Activated CD4-positive, alpha-beta T cell treated with anti-CD3 and anti-CD28 coated beads, Interleukin-2, amount 50 U/mL, for 16 hours (primary cell): ENCODE data around the gene ZNF830.
"Not testable (repeated sequence)": the region's sequence is repeated elsewhere in the genome, so short reads cannot be mapped to it uniquely, and the experiment has no call there.

ENCODE experiments used
- DNase-seq: peaks from one replicate; pipeline ENCODE4 v3.0.0-alpha.2; 2020

The ZNF830 gene

DNA sequence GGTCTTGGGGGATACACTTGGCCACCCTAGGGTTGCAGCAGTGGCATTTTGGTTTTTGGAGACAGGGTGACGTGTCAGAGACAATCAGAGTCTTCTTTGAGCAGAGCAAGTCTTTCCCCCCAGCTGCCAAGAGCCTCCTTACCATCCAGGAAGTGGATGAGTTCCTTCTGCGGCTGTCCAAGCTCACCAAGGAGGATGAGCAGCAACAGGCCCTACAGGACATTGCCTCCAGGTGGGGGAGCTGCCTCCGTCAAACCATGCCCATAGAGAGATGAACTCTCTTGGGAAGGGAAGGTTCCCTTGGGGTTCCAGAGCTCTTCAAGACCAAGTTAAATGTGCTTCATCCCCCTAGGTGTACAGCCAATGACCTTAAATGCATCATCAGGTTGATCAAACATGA, 30.3 kb downstream of the ZNF830 start:
- no peak for DNase-seq

- no peak for DNase-seq
These were observed 31.7 kb downstream of the ZNF830 start for GRCh38 chr17:34993031-34993430.

DNA sequence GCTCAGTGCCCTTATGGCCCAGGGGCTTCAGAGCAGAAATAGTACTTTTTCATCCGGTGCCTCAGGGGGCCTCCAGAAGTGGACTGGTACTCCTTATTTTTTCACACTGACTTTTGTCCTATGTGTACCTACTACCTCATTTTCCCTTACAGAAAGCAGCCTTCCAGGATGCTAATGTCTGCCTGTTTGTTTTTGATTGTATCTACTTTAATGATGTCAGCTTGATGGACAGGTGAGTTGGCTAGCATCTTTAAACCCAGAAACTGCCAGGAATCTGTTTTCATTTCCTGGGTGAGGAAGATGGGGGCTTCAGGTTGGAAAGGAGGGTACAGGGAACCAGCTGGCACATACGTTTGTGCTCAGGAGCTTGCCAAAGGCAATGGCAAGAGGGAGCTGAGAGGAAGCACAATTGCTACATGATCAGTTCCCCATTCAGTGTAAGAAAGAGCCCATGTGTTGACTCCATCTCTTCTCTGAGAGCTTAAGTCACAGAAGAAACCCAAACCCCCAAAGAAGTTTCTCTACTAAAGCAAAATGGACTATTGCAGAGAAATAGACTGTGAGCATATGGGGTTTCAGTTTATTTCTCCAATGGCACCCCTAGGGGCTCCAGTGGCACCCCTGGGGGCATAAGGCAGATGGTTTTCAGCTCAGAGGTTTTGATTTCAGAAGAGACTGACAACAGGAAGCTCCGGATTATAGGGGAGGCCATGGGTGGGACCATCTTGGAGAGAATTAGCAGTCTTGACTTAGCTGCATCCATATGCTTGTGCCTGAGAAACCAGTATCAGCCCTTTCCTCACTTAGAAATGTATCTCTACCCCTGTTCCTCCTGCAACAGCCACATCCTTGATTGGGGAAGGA, 35.3 kb downstream of the ZNF830 start:
- DNase-seq: no peak

GRCh38 chr17:34997355-34997862, 36.1 kb downstream of the ZNF830 start:
- DNase-seq: no peak

DNA sequence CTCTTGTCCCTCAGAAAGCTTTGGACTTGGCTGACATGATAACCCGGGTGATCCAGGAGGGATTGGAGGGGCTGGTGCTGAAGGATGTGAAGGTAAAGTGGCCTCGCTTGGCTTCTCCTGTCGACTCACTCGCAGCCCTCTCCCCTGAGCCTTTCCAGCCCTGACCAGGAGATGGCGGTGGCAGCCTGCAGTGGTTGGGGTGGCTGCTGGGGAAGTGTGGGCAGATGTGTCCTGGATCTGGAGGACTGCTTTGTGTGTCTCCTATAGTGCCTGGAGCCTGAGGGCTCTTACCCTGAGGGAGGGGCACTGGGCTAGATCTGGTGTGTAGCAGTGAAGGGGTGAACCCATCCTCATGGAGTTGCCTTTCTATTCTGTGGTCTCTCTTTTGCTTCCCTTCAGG, 36.9 kb downstream of the ZNF830 start:
- DNase-seq: peak; percentile 82

GRCh38 chr17:34999456-34999855, 38.1 kb downstream of the ZNF830 start:
- no peak for DNase-seq

GRCh38 chr17:35000965-35001364, 39.6 kb downstream of the ZNF830 start:
- DNase-seq: not testable (repeated sequence)

DNA sequence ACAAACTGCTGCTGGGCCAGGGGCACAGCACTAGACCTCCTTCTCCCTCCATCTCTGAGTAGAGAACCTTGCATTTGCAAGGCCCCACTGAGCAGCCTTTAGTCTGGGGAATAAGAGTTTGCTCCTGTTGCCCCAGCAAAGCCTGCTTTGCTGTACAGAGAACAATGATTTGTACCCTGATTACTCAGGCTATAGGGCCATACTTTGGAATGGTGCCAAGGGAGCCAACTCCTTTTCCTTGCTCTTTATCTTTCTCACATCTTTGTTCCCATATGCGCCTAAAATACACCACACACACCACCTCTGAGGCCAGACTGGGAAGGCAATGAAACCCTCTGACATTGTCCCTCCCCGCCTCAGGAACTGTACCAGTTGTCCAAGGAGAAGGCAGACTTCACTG, 40.2 kb downstream of the ZNF830 start:
- DNase-seq: no peak

DNA sequence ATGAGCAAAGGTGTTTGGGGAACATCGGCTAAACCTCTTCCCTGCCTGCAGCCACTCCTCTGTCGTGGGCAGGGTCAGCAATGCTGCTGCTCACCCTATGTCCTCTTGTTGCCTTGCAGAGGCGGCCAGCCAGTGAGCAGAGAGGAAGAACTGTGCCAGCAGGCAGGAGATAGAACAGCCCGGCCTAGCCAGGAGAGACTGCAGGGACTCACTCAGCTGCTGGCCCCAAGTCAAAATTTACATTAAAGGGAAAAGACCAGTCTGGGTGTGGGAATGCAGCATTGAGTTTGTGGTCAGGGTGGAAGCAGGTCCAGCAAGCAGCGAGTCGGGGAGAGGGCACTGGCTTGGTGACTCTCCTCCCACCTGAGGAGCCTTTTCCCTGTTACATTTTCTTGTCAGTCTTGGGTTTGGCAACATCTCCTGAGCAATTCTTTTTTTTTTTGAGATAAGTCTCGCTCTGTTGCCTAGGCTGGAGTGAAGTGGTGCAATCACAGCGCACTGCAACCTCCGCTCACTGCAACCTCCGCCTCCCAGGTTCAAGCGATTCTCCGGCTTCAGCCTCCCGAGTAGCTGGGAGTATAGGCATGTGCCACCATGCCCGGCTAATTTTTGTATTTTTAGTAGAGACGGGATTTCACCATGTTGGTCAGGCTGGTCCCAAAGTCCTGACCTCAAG, 41.7 kb downstream of the ZNF830 start:
- DNase-seq: no peak

GRCh38 chr17:35003778-35004177, 42.4 kb downstream of the ZNF830 start:
- DNase-seq: no peak

DNA sequence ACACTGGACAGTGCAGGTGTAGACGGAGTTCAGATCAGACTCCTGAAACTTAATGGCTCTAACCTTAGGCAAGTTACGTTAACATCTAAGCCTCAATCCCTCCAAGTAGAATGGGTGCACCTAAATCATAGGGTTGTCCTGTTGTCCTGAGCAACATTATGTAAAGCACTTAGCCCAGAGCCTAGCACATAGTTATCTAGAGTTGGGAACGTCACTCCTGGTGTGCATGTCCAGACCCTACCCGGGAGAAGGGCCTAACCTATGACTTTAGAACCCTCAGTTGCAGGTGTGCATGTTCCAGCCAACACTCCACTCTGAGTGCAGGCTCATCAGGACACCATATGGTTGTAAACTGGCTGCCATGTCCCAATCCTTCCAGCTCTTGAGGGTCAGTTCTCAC, 45.0 kb downstream of the ZNF830 start:
- DNase-seq: no peak

DNA sequence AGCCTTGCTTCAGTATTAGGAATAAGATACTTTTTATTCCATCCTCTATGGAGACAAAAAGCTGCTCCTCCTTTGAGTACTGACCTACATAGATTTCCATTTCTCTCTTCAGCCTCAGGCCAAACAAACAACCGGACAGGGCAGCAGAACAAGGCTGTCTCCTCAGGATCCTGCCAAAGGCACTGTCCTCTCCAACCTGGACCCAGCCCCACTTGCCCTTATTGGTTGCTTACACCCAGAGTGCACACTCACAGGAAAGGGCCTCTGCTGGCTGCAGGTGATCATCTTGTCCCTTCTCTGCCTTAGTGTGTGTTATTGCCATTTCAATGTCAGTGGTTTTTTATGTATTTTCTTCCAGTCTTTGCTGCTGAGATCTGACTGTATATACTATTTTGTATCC, 45.6 kb downstream of the ZNF830 start:
- no peak for DNase-seq

DNA sequence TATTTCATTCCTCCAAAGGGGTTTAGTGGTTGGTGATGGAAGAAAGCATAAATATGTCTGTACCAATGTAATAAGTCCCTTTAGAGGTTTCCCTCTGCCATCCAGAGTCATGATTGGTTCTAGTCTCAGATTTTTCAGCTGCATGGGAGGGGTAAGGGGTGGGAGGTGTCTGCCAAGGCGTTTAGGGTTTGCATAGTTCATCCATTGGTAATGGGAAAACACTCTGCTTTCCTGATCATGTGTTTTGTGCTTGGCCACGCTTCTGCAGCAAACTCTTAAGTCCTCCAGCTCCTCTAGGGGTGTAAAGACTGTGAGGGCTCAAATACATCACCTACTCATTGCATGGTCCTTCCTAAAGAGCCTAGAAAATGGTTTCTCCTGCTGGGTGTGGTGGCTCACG, 48.8 kb downstream of the ZNF830 start:
- DNase-seq: no peak

DNA sequence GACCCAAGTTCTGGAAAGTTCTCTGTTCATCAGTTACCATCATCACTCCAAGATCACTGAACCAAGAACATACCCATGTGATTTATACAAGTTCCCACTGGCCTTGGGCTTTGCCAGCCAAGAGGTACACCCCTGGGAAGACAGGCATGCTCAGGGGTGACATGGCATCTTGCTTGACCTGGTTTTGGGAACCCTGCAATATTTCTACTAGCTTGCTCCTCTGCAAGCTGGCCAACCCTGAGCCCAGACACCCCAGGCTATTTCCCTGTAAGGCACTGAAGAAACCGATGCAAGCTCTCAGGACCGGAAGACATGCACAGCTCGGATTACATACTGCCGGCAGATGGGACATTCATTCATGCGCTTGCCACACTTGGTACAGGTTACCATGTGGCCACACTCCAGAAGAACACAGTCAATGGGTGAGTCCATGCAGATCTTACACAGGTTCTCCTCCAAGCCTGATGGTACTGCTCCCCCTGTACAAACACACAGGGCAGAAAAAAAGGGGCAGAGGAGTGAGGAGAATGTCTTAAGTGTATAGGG, 50.4 kb downstream of the ZNF830 start:
- no peak for DNase-seq
